GM23248 (cell line): ENCODE results near the gene UBE2B. TPM values are rescaled to one million over a fixed set of nuclear protein-coding genes. Genes with fewer than 3 reads are reported as not detected.
"Not testable (repeated sequence)": the region's sequence is repeated elsewhere in the genome, so short reads cannot be mapped to it uniquely, and the experiment has no call there.

Experiments
- DNase-seq: peaks from one replicate; pipeline ENCODE4 v3.0.0-alpha.2; 2015
- H2AFZ ChIP-seq: fragments of 200-600 bp; sonication (generic); 2 replicates; pipeline ENCODE4 v1.6.1; 2016; ENCODE audit warnings: antibody characterized with exemption
- H3F3A ChIP-seq: fragments of 200-600 bp; sonication (generic); 2 replicates; pipeline ENCODE4 v1.6.1; 2016; ENCODE audit warnings: mild to moderate bottlenecking, antibody characterized with exemption, mixed run types; ENCODE audit not compliant: insufficient read depth
- H3K27ac ChIP-seq: fragments of 200-600 bp; sonication (generic); 2 replicates; pipeline ENCODE4 v1.5.1; 2016; ENCODE audit warnings: mild to moderate bottlenecking
- H3K27me3 ChIP-seq: fragments of 200-600 bp; sonication (generic); replicated peaks from 2 replicates; pipeline ENCODE4 v1.6.1; 2016; ENCODE audit warnings: mild to moderate bottlenecking; ENCODE audit not compliant: insufficient read depth
- H3K36me3 ChIP-seq: fragments of 200-600 bp; sonication (generic); 2 replicates; pipeline ENCODE4 v1.6.1; 2016; ENCODE audit warnings: low read depth, mild to moderate bottlenecking
- H3K4me1 ChIP-seq: fragments of 200-600 bp; sonication (generic); 2 replicates; pipeline ENCODE4 v1.6.1; 2016; ENCODE audit warnings: mild to moderate bottlenecking; ENCODE audit not compliant: insufficient read depth
- H3K4me2 ChIP-seq: fragments of 200-600 bp; sonication (generic); one replicate; pipeline ENCODE4 v1.6.1; 2016; ENCODE audit warnings: mild to moderate bottlenecking; ENCODE audit not compliant: unreplicated experiment
- H3K4me3 ChIP-seq: fragments of 200-600 bp; sonication (generic); 2 replicates; pipeline ENCODE4 v1.5.1; 2016; ENCODE audit warnings: mild to moderate bottlenecking
- H3K79me2 ChIP-seq: fragments of 200-600 bp; sonication (generic); 2 replicates; pipeline ENCODE4 v1.6.1; 2016; ENCODE audit warnings: mild to moderate bottlenecking; ENCODE audit not compliant: insufficient read depth
- H3K9ac ChIP-seq: fragments of 200-600 bp; sonication (generic); 2 replicates; pipeline ENCODE4 v1.6.1; 2016; ENCODE audit warnings: mild to moderate bottlenecking
- H3K9me2 ChIP-seq: fragments of 200-600 bp; sonication (generic); 2 replicates; pipeline ENCODE4 v1.6.1; 2016; ENCODE audit warnings: mixed run types, mild to moderate bottlenecking, moderate library complexity; ENCODE audit not compliant: insufficient read depth
- H3K9me3 ChIP-seq: fragments of 200-600 bp; sonication (generic); one replicate; pipeline ENCODE4 v1.6.1; 2017; ENCODE audit warnings: low read depth
- H4K20me1 ChIP-seq: fragments of 200-600 bp; sonication (generic); 2 replicates; pipeline ENCODE4 v1.6.0; 2016; ENCODE audit not compliant: insufficient read depth
- EZH2 ChIP-seq: fragments of 200-600 bp; sonication (generic); IDR thresholded peaks from 2 replicates; pipeline ENCODE4 v1.6.1; 2018; ENCODE audit warnings: antibody characterized with exemption, mild to moderate bottlenecking; ENCODE audit not compliant: insufficient read depth, poor library complexity, severe bottlenecking
- EZH2phosphoT487 ChIP-seq: fragments of 200-600 bp; sonication (generic); IDR thresholded peaks from 2 replicates; pipeline ENCODE4 v1.6.1; 2018; ENCODE audit warnings: antibody characterized with exemption, moderate library complexity, mild to moderate bottlenecking, low read depth; ENCODE audit not compliant: insufficient read depth
- WGBS, 2 experiments: methylation state at CpG; one replicate each; pipeline ENCODE4 v1.1.6; 2015 to 2017; ENCODE audit warnings: low lambda C conversion rate in 2 of 2, low coverage in 1 of 2; ENCODE audit errors: missing lambda C conversion rate in 2 of 2; 5-methylcytosine and 5-hydroxymethylcytosine counted together
- in situ Hi-C: fragments of 300-500 bp; cut with MboI; formaldehyde crosslinking; loops from 2 replicates; pipeline ENCODE4 v1.15.0; 2020
- polyA plus RNA-seq: library from polyadenylated mRNA; unstranded; fragments of >200 nt; fragmentation: Nextera tagmentation; extraction: Ambion mirVana; gene quantifications from 2 replicates; pipeline ENCODE4 v1.2.1, GENCODE V29; 2016
- total RNA-seq: library from RNA; depleted of rRNA; stranded (reverse); fragments of >200 nt; shearing (Covaris generic); gene quantifications from 2 replicates; pipeline ENCODE4 v1.2.3, GENCODE V29; 2014

UBE2B gene
- total and polyA plus RNA-seq, 2 experiments from 2014 or later: 21.7 to 376 TPM

- Histone ChIP-seq H3K9ac (no peak overlapping the region), H3K4me2 (no peak overlapping the region), H3K9me3 (no peaks in the 10 kb centered on the region), H3K79me2 (no peaks in the 10 kb centered on the region), H2AFZ (no peak overlapping the region), H3K27me3 (no peaks in the 10 kb centered on the region), H3K27ac (no peak overlapping the region), H3K4me3 (no peak overlapping the region), H3F3A (no peaks in the 10 kb centered on the region), H3K36me3 (no peaks in the 10 kb centered on the region), H3K4me1 (no peaks in the 10 kb centered on the region), H3K9me2 (no peaks in the 10 kb centered on the region), H4K20me1 (no peaks in the 10 kb centered on the region)
- no peak for TF ChIP-seq EZH2
- TF ChIP-seq EZH2phosphoT487: no peak
- 92 to 94% methylated on average over 3 of the region's 3 CpGs for WGBS, 2 experiments
- in situ Hi-C loops: no loop called here
- DNase-seq: no peak
Observed at GRCh38 chr5:134418958-134419357, 47.6 kb downstream of the UBE2B start.

- Histone ChIP-seq H3K27ac (no peak overlapping the region), H4K20me1 (no peaks in the 10 kb centered on the region), H2AFZ (no peak overlapping the region), H3K4me3 (no peak overlapping the region), H3K27me3 (no peaks in the 10 kb centered on the region), H3K36me3 (no peaks in the 10 kb centered on the region), H3K9me3 (no peaks in the 10 kb centered on the region), H3K4me1 (no peaks in the 10 kb centered on the region), H3K9ac (no peak overlapping the region), H3K9me2 (no peaks in the 10 kb centered on the region), H3F3A (no peaks in the 10 kb centered on the region), H3K4me2 (no peak overlapping the region), H3K79me2 (no peaks in the 10 kb centered on the region)
- peak; percentile 49 for DNase-seq
- TF ChIP-seq EZH2: no peak
- no peak for TF ChIP-seq EZH2phosphoT487
- in situ Hi-C loops: no loop called here
- 61 to 80% methylated on average over 2 of the region's 2 CpGs for WGBS, 2 experiments
Observed at GRCh38 chr5:134420343-134420742, 49.0 kb downstream of the UBE2B start.

DNA sequence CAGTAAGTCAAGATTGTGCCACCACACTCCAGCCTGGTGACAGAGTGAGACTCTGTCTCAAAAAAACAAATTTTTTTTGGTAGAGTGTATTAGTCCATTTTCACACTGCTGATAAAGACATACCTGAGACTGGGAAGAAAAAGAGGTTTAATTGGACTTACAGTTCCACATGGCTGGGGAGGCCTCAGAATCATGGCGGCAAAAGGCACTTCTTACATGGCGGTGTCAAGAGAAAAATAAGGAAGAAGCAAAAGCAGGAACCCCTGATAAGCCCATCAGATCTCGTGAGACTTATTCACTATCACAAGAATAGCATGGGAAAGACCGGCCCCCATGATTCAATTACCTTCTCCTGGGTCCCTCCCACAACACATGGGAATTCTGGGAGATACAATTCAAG is 49.7 kb downstream of the UBE2B start:
- H3K4me2 ChIP-seq, H3K4me1 ChIP-seq, H3K27ac ChIP-seq, H3K9ac ChIP-seq, H3K9me3 ChIP-seq, H3K4me3 ChIP-seq, H3K9me2 ChIP-seq, H3K36me3 ChIP-seq, H2AFZ ChIP-seq, H4K20me1 ChIP-seq, DNase-seq, H3F3A ChIP-seq, H3K79me2 ChIP-seq, H3K27me3 ChIP-seq, in situ Hi-C loops: not testable (repeated sequence)
- 92 to 98% methylated on average over 4 of the region's 4 CpGs for WGBS, 2 experiments

DNA sequence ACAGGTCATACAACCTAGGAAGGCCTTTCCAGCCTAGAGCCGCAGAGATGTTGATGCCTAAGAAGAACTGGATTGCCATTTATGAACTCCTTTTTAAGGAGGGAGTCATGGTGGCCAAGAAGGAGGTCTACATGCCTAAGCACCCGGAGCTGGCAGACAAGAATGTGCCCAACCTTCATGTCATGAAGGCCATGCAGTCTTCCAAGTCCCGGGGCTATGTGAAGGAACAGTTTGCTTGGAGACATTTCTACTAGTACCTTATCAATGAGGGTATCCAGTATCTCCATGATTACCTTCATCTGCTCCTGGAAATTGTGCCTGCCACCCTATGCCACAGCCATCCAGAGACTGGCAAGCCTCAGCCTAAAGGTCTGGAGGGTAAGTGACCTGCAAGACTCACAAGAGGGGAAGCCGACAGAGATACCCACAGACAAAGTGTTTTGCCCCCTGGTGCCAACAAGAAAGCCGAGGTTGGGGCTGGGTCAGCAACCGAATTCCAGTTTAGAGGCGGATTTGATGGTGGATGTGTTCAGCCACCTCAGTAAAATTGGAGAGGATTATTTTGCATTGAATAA is 51.5 kb downstream of the UBE2B start:
- TF ChIP-seq EZH2phosphoT487: no peak
- TF ChIP-seq EZH2: no peak
- in situ Hi-C loops: no loop called here

DNA sequence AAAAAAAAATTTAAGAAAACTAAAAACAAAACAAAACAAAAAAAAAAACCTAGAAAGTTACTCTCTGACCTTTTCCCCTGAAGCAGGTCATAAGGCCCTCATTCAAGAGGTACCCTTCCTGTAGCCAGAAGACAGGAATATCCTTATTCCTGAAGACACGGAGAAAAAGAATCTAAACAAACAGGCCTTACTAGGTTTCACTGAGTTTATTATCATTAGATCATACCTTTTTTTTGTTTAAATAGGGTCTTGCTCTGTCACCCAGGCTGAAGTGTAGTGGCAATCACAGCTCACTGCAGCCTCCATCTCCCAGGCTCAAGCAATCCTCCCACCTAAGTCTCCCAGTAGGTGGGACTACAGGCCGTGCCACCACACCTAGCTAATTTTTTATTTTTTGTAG is 52.0 kb downstream of the UBE2B start:
- no peak for DNase-seq
- no peak overlapping the region for H3K4me3 ChIP-seq
- no peaks in the 10 kb centered on the region for H3K27me3 ChIP-seq
- H3K36me3 ChIP-seq: no peaks in the 10 kb centered on the region
- no peak for TF ChIP-seq EZH2phosphoT487
- TF ChIP-seq EZH2: no peak
- no peaks in the 10 kb centered on the region for H3K79me2 ChIP-seq
- in situ Hi-C loops: no loop called here
- H3K9ac ChIP-seq: no peak overlapping the region
- H3F3A ChIP-seq: no peaks in the 10 kb centered on the region
- H3K9me3 ChIP-seq: no peaks in the 10 kb centered on the region
- H3K4me2 ChIP-seq: no peak overlapping the region
- WGBS, 2 experiments: 76 to 84% methylated on average over 2 of the region's 2 CpGs
- H4K20me1 ChIP-seq: no peaks in the 10 kb centered on the region
- H2AFZ ChIP-seq: no peak overlapping the region
- H3K9me2 ChIP-seq: no peaks in the 10 kb centered on the region
- H3K4me1 ChIP-seq: no peaks in the 10 kb centered on the region
- no peak overlapping the region for H3K27ac ChIP-seq

More for the DNA sequence above, 51.5 kb downstream of the UBE2B start:
- H3K27me3 ChIP-seq: no peaks in the 10 kb centered on the region
- H3K36me3 ChIP-seq: no peaks in the 10 kb centered on the region
- no peaks in the 10 kb centered on the region for H3F3A ChIP-seq
- H3K4me3 ChIP-seq: no peak overlapping the region
- H3K4me1 ChIP-seq: no peaks in the 10 kb centered on the region
- WGBS, 2 experiments: 89 to 97% methylated on average over 7 of the region's 7 CpGs
- no peaks in the 10 kb centered on the region for H3K79me2 ChIP-seq
- no peaks in the 10 kb centered on the region for H3K9me2 ChIP-seq
- DNase-seq: no peak
- H3K4me2 ChIP-seq: no peak overlapping the region
- H3K27ac ChIP-seq: no peak overlapping the region
- no peak overlapping the region for H2AFZ ChIP-seq
- no peak overlapping the region for H3K9ac ChIP-seq
- H4K20me1 ChIP-seq: no peaks in the 10 kb centered on the region
- no peaks in the 10 kb centered on the region for H3K9me3 ChIP-seq
